ENCODE results near the gene LRRTM3.

DNA sequence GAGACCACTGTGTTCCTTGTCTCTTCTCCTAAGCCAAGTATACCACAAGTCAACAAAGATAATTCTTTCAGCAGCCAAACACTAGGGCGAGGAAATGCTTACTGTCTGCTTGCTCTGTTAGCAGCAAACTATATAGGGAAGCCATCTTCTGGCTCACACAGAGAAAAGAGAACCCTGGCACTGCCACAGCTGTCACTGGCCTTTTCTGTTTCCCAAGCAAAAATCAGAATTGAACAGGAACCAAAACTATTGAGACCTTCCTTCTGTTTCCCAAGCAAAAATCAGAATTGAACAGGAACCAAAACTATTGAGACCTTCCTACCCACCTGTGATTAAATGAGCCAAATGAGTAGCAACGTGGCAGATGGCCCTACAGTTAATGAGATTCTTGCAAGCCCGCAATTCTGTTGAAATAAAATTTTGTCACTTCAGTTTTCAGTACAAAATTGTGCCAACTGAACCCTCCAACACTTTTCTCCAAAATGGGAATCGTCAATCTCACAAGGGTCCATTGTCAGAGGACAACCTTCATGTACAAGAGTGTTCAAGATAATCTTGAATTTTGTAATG, 54.5 kb downstream of the LRRTM3 start:
- TF ChIP-seq, protein P1, sequence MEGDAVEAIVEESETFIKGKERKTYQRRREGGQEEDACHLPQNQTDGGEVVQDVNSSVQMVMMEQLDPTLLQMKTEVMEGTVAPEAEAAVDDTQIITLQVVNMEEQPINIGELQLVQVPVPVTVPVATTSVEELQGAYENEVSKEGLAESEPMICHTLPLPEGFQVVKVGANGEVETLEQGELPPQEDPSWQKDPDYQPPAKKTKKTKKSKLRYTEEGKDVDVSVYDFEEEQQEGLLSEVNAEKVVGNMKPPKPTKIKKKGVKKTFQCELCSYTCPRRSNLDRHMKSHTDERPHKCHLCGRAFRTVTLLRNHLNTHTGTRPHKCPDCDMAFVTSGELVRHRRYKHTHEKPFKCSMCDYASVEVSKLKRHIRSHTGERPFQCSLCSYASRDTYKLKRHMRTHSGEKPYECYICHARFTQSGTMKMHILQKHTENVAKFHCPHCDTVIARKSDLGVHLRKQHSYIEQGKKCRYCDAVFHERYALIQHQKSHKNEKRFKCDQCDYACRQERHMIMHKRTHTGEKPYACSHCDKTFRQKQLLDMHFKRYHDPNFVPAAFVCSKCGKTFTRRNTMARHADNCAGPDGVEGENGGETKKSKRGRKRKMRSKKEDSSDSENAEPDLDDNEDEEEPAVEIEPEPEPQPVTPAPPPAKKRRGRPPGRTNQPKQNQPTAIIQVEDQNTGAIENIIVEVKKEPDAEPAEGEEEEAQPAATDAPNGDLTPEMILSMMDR (IDR thresholded peaks at IDR 0.05) = no peak
- TF ChIP-seq POLR2A (IDR thresholded peaks at IDR 0.05) = no peak
- TF ChIP-seq POLR2AphosphoS5 (IDR thresholded peaks at IDR 0.05) = no peak
